ENCODE measurements around the gene CAPN2. TPM values are rescaled to one million over a fixed set of nuclear protein-coding genes. Genes with fewer than 3 reads are reported as not detected.

Gene CAPN2
- polyA plus RNA-seq, 1 of the 3 experiments (the other 2 are of a cell fraction): 208 TPM

- TF ChIP-seq POLR2AphosphoS5 (IDR thresholded peaks at IDR 0.05; ENCODE audit: low read depth, low read length): no peak
- TF ChIP-seq RAD21 (IDR thresholded peaks at IDR 0.05; ENCODE audit: low read length): peak; percentile 54
- TF ChIP-seq FOXM1 (IDR thresholded peaks at IDR 0.05; ENCODE audit: low read depth): no peak
- TF ChIP-seq, protein P1, sequence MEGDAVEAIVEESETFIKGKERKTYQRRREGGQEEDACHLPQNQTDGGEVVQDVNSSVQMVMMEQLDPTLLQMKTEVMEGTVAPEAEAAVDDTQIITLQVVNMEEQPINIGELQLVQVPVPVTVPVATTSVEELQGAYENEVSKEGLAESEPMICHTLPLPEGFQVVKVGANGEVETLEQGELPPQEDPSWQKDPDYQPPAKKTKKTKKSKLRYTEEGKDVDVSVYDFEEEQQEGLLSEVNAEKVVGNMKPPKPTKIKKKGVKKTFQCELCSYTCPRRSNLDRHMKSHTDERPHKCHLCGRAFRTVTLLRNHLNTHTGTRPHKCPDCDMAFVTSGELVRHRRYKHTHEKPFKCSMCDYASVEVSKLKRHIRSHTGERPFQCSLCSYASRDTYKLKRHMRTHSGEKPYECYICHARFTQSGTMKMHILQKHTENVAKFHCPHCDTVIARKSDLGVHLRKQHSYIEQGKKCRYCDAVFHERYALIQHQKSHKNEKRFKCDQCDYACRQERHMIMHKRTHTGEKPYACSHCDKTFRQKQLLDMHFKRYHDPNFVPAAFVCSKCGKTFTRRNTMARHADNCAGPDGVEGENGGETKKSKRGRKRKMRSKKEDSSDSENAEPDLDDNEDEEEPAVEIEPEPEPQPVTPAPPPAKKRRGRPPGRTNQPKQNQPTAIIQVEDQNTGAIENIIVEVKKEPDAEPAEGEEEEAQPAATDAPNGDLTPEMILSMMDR (IDR thresholded peaks at IDR 0.05): peak; percentile 53
- Histone ChIP-seq H2AFZ (ENCODE audit: low read depth) (no peak overlapping the region), H3K4me1 (ENCODE audit: control insufficient read depth in 1 of 2, insufficient read depth in 2 of 2, low read depth in 1 of 2, low read length in 1 of 2) (no peaks in the 10 kb centered on the region), H3K4me2 (no peak overlapping the region), H3F3A (replicated peaks; ENCODE audit: insufficient read depth) (no peaks in the 10 kb centered on the region), H3K36me3 (replicated peaks in 1 of 2; ENCODE audit: control insufficient read depth in 1 of 2, insufficient read depth in 2 of 2, low read length in 1 of 2) (no peaks in the 10 kb centered on the region), H3K9me3 (no peaks in the 10 kb centered on the region), H4K20me1 (ENCODE audit: insufficient read depth) (no peaks in the 10 kb centered on the region), H3K9me2 (no peaks in the 10 kb centered on the region), H3K79me2 (ENCODE audit: insufficient read depth) (no peaks in the 10 kb centered on the region), H3K27ac (ENCODE audit: low read depth in 2 of 2, low read length in 1 of 2) (no peak overlapping the region), H3K4me3 (ENCODE audit: low read depth in 2 of 2, low read length in 1 of 2) (no peak overlapping the region), H3K9ac (no peak overlapping the region), H3K27me3 (ENCODE audit: insufficient read depth) (no peaks in the 10 kb centered on the region; the same call in 1 of the 2 replicates)
- ChIA-PET CTCF (interaction anchor here (0.5 to 4.5 kb wide), 7 partner anchors 11 to 541 kb away, joined by 3 to 17 read pairs (median 3); no protein-coding TSS in a partner anchor), POLR2A (no interaction called here)
- DNase-seq: peak; percentile 46
- 43% methylated on average over 7 of the region's 7 CpGs for WGBS (ENCODE audit: low lambda C conversion rate)
Observed at GRCh38 chr1:223670458-223671159, 41.7 kb upstream of the CAPN2 start.

DNA sequence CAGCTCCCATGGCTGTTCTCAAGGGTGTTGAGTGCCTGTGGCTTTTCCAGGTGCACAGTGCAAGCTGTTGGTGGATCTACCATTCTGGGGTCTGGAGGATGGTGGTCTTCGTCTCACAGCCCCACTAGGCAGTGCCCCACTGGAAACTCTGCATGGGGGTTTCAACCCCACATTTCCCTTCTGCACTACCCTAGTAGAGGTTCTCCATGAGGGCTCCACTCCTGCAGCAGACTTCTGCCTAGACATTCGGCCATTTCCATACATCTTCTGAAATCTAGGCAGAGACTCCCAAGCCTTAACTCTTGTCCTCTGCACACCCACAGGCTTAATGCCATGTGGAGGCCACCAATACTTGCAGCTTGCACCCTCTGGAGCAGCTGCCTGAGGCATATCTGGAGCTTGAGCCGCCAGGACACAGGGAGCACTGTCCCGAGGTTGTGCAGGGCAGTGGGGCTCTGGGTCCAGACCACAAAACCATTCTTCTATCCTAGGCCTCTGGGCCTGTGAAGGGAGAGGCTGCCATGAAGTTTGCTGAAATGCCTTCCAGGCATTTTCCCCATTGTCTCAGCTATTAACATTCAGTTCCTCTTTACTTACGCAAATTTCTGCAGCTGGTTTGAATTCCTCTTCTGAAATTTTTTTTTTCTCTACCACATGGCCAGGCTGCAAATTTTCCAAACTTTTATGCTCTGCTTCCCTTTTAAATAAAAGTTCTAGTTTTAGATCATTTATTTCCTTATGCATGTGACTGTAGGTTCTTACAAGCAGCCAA lies 38.0 kb upstream of the CAPN2 start:
- Histone ChIP-seq H3K27me3 (ENCODE audit: insufficient read depth) (peaks cover 4% of the 10 kb centered on the region; the same call in 1 of the 2 replicates), H3K9ac (no peak overlapping the region), H3K4me2 (no peak overlapping the region), H3K4me1 (ENCODE audit: control insufficient read depth in 1 of 2, insufficient read depth in 2 of 2, low read depth in 1 of 2, low read length in 1 of 2) (no peaks in the 10 kb centered on the region), H3F3A (replicated peaks; ENCODE audit: insufficient read depth) (no peaks in the 10 kb centered on the region), H3K4me3 (ENCODE audit: low read depth in 2 of 2, low read length in 1 of 2) (no peak overlapping the region), H3K36me3 (replicated peaks in 1 of 2; ENCODE audit: control insufficient read depth in 1 of 2, insufficient read depth in 2 of 2, low read length in 1 of 2) (no peaks in the 10 kb centered on the region), H3K9me3 (no peaks in the 10 kb centered on the region), H4K20me1 (ENCODE audit: insufficient read depth) (no peaks in the 10 kb centered on the region), H3K27ac (ENCODE audit: low read depth in 2 of 2, low read length in 1 of 2) (no peak overlapping the region), H2AFZ (ENCODE audit: low read depth) (no peak overlapping the region), H3K9me2 (no peaks in the 10 kb centered on the region), H3K79me2 (ENCODE audit: insufficient read depth) (no peaks in the 10 kb centered on the region)
- TF ChIP-seq USF1 (IDR thresholded peaks at IDR 0.05; ENCODE audit: borderline replicate concordance, low read depth) (no peak), SIN3A (IDR thresholded peaks at IDR 0.05; ENCODE audit: borderline replicate concordance, low read depth, low read length) (no peak)
- DNase-seq: no peak
- ChIA-PET CTCF (interaction anchor here (0.7 to 4.5 kb wide), 3 partner anchors 9 to 538 kb away, joined by 3 to 17 read pairs (median 4); no protein-coding TSS in a partner anchor), POLR2A (no interaction called here)
- 2% methylated on average over 5 of the region's 5 CpGs for WGBS (ENCODE audit: low lambda C conversion rate)
